OCI-LY7 (cell line): ENCODE data around the gene ZNF503. TPM values are rescaled to one million over a fixed set of nuclear protein-coding genes. Genes with fewer than 3 reads are reported as not detected.
A peak's percentile ranks its signal among the peaks of the same experiment; 100 is the strongest.

ENCODE experiments used
- BruUV-seq: library from RNA; stranded (reverse); fragments of 400-500 nt; replicated peaks from 2 replicates; lab custom pipeline; 2021; lab: Mats Ljungman, UMichigan
- CTCF ChIA-PET: fragments of 300-600 bp; sonication (Branson Sonifier 250); formaldehyde crosslinking; loops from one replicate; lab custom pipeline; 2022; ENCODE audit warnings: antibody characterized with exemption; ENCODE audit not compliant: unreplicated experiment; lab: Charles Lee
- POLR2A ChIA-PET: fragments of 300-600 bp; sonication (Branson Sonifier 250); formaldehyde crosslinking; loops from one replicate; lab custom pipeline; 2022; ENCODE audit warnings: antibody characterized with exemption; lab: Charles Lee
- DNase-seq: peaks from one replicate; pipeline ENCODE4 v3.0.0-alpha.2; 2015; ENCODE audit warnings: low spot score
- H2AFZ ChIP-seq: fragments of 200-600 bp; sonication (generic), shearing (Covaris generic); 2 replicates; pipeline ENCODE4 v1.6.1; 2014; ENCODE audit warnings: mild to moderate bottlenecking, antibody characterized with exemption, low read length, moderate library complexity
- H3K27ac ChIP-seq: fragments of 200-600 bp; sonication (generic); 2 replicates; pipeline ENCODE4 v1.5.1; 2014; ENCODE audit warnings: mixed run types, low read depth, mild to moderate bottlenecking, moderate library complexity, low read length, inconsistent platforms; ENCODE audit not compliant: poor library complexity, severe bottlenecking
- H3K36me3 ChIP-seq: fragments of 200-600 bp; sonication (generic); 2 replicates; pipeline ENCODE4 v1.6.1; 2014; ENCODE audit warnings: mild to moderate bottlenecking, antibody characterized with exemption, low read length, moderate library complexity, mixed read lengths; ENCODE audit not compliant: insufficient read depth
- H3K4me1 ChIP-seq: fragments of 200-600 bp; sonication (generic); 2 replicates; pipeline ENCODE4 v1.5.1; 2014; ENCODE audit warnings: mild to moderate bottlenecking, low read length; ENCODE audit not compliant: insufficient read depth, poor library complexity, severe bottlenecking
- H3K4me2 ChIP-seq: fragments of 200-600 bp; sonication (generic); 2 replicates; pipeline ENCODE4 v1.6.1; 2014; ENCODE audit warnings: mild to moderate bottlenecking, low read length
- H3K4me3 ChIP-seq: fragments of 200-600 bp; sonication (generic); 2 replicates; pipeline ENCODE4 v1.5.1; 2014; ENCODE audit warnings: mild to moderate bottlenecking, low read depth, low read length; ENCODE audit not compliant: poor library complexity, severe bottlenecking
- H3K79me2 ChIP-seq: fragments of 200-600 bp; sonication (generic); 2 replicates; pipeline ENCODE4 v1.6.1; 2016; ENCODE audit warnings: low read depth, mild to moderate bottlenecking, low read length, moderate library complexity, mixed read lengths; ENCODE audit not compliant: insufficient read depth
- H3K9me2 ChIP-seq: fragments of 200-600 bp; sonication (generic); 2 replicates; pipeline ENCODE4 v1.6.1; 2016; ENCODE audit warnings: mild to moderate bottlenecking, low read length, mixed read lengths; ENCODE audit not compliant: insufficient read depth
- H3K9me3 ChIP-seq: fragments of 200-600 bp; sonication (generic); 2 replicates; pipeline ENCODE4 v1.6.1; 2014; ENCODE audit warnings: mild to moderate bottlenecking, mixed run types, low read length, mixed read lengths
- H4K20me1 ChIP-seq: fragments of 200-600 bp; sonication (generic); 2 replicates; pipeline ENCODE4 v1.6.1; 2014; ENCODE audit warnings: mild to moderate bottlenecking, antibody characterized with exemption, low read length, moderate library complexity, mixed read lengths; ENCODE audit not compliant: insufficient read depth
- CTCF ChIP-seq: fragments of 200-600 bp; sonication (generic); conservative IDR thresholded peaks from 2 replicates; pipeline ENCODE4 v1.5.1; 2014; ENCODE audit warnings: mild to moderate bottlenecking, antibody characterized with exemption, low read length, moderate library complexity, mixed read lengths
- EZH2phosphoT487 ChIP-seq: fragments of 200-600 bp; sonication (generic); IDR thresholded peaks from 2 replicates; pipeline ENCODE4 v1.6.1; 2018; ENCODE audit warnings: low read depth, borderline replicate concordance, mild to moderate bottlenecking, mixed run types, antibody characterized with exemption, low read length, moderate library complexity, mixed read lengths
- intact Hi-C: fragments of 100-400 bp; cut with micrococcal nuclease; formaldehyde crosslinking; loops from one replicate; pipeline ENCODE4 v1.10.0; 2022; ENCODE audit not compliant: unreplicated experiment
- total RNA-seq, 2 experiments: library from RNA; depleted of rRNA in 1 of 2; stranded (reverse); fragments of >200 nt in 1 of 2; shearing (Covaris generic) in 1 of 2; gene quantifications; 2 replicates each; pipeline ENCODE4 v1.2.3, GENCODE V29; 2014 to 2022

ZNF503 gene
- total RNA-seq, 2 experiments from 2014 or later, result not detected

- Histone ChIP-seq H3K79me2 (no peaks in the 10 kb centered on the region), H3K4me2 (peak overlapping the region; percentile 60; the same call in 1 of the 2 replicates), H3K9me3 (no peaks in the 10 kb centered on the region), H3K9me2 (no peaks in the 10 kb centered on the region), H3K27ac (no peak overlapping the region), H2AFZ (no peak overlapping the region), H3K4me1 (peaks cover 3% of the 10 kb centered on the region), H4K20me1 (no peaks in the 10 kb centered on the region), H3K4me3 (no peak overlapping the region), H3K36me3 (no peaks in the 10 kb centered on the region)
- ChIA-PET POLR2A (interaction anchor here (0.6 kb wide), 1 partner anchor 637 kb away, joined by 3 read pairs; no protein-coding TSS in a partner anchor), CTCF (no interaction called here)
- DNase-seq, result no peak
- BruUV-seq, result no TSS peak
- TF ChIP-seq EZH2phosphoT487 (no peak), CTCF (no peak)
- intact Hi-C loops, result no loop called here
Observed at GRCh38 chr10:75407713-75408508, 6.3 kb upstream of the ZNF503 start.

- Histone ChIP-seq H3K9me3 (no peaks in the 10 kb centered on the region), H3K36me3 (no peaks in the 10 kb centered on the region), H3K4me3 (no peak overlapping the region), H3K79me2 (no peaks in the 10 kb centered on the region), H3K27ac (no peak overlapping the region), H3K4me2 (no peak overlapping the region), H3K9me2 (no peaks in the 10 kb centered on the region), H3K4me1 (peaks cover 3% of the 10 kb centered on the region), H4K20me1 (no peaks in the 10 kb centered on the region), H2AFZ (no peak overlapping the region)
- ChIA-PET CTCF (no interaction called here), POLR2A (interaction anchor here (0.6 kb wide), 1 partner anchor 637 kb away, joined by 3 read pairs; no protein-coding TSS in a partner anchor)
- no peak for TF ChIP-seq CTCF
- no peak for TF ChIP-seq EZH2phosphoT487
- intact Hi-C loops, result no loop called here
- no peak for DNase-seq
- BruUV-seq, result no TSS peak
Observed at GRCh38 chr10:75407224-75407712, 5.7 kb upstream of the ZNF503 start.
